SK-N-SH (cell line): ENCODE measurements around the gene EHD1. TPM values are rescaled to one million over a fixed set of nuclear protein-coding genes. Genes with fewer than 3 reads are reported as not detected.

Experiments used
- CTCF ChIA-PET: fragments of 300-600, 350-600 bp; formaldehyde crosslinking; extraction: SDS; loops from one replicate; lab custom pipeline; 2021; lab: Yijun Ruan, JAX
- POLR2A ChIA-PET: fragments of 350-600 bp; sonication (Branson Sonifier 250); formaldehyde crosslinking; extraction: SDS; loops from one replicate; lab custom pipeline; 2020; ENCODE audit warnings: antibody characterized with exemption, inconsistent platforms; lab: Yijun Ruan, JAX
- DNase-seq: peaks from one replicate; pipeline ENCODE4 v3.0.0; 2012
- H2AFZ ChIP-seq: fragments of 200-600 bp; sonication (generic); 2 replicates; pipeline ENCODE4 v1.8.1; 2016; ENCODE audit warnings: antibody characterized with exemption, mild to moderate bottlenecking, low read depth
- H3F3A ChIP-seq: fragments of 200-600 bp; sonication (generic); replicated peaks from 2 replicates; pipeline ENCODE3; 2016; ENCODE audit warnings: antibody characterized with exemption, mild to moderate bottlenecking; ENCODE audit not compliant: insufficient read depth
- H3K27ac ChIP-seq, 2 experiments: fragments of 200-500 bp in 1 of 2; fragments of 200-600 bp in 1 of 2; sonication (Bioruptor generic) in 1 of 2; sonication (generic), shearing (Covaris generic) in 1 of 2; 2 replicates each; pipeline versions ENCODE4 v1.5.1 to v1.6.1; 2014 to 2016; ENCODE audit warnings: low read depth in 2 of 2, inconsistent platforms in 1 of 2, low read length in 1 of 2, mild to moderate bottlenecking in 1 of 2, mixed read lengths in 1 of 2
- H3K27me3 ChIP-seq: fragments of 200-600 bp; sonication (generic), shearing (Covaris generic); 2 replicates; pipeline ENCODE4 v1.6.1; 2016; ENCODE audit warnings: mixed run types; ENCODE audit not compliant: insufficient read depth
- H3K36me3 ChIP-seq, 2 experiments: fragments of 200-500 bp in 1 of 2; fragments of 200-600 bp in 1 of 2; sonication (Bioruptor generic) in 1 of 2; sonication (generic) in 1 of 2; replicated peaks in 1 of 2; 2 replicates each; pipeline versions ENCODE3 to v1.5.1; 2014 to 2016; ENCODE audit warnings: low read length in 1 of 2, mild to moderate bottlenecking in 1 of 2; ENCODE audit not compliant: insufficient read depth in 2 of 2, control insufficient read depth in 1 of 2
- H3K4me1 ChIP-seq, 2 experiments: fragments of 200-500 bp in 1 of 2; fragments of 200-600 bp in 1 of 2; sonication (Bioruptor generic) in 1 of 2; sonication (generic), shearing (Covaris generic) in 1 of 2; 2 replicates each; pipeline versions ENCODE4 v1.5.1 to v1.6.1; 2014 to 2016; ENCODE audit warnings: low read depth in 1 of 2, low read length in 1 of 2, mixed run types in 1 of 2; ENCODE audit not compliant: insufficient read depth in 2 of 2, control insufficient read depth in 1 of 2
- H3K4me2 ChIP-seq: fragments of 200-600 bp; sonication (generic), shearing (Covaris generic); 2 replicates; pipeline ENCODE4 v1.6.1; 2017; ENCODE audit warnings: mixed run types
- H3K4me3 ChIP-seq, 2 experiments: fragments of 200-500 bp in 1 of 2; fragments of 200-600 bp in 1 of 2; sonication (Bioruptor generic) in 1 of 2; sonication (generic), shearing (Covaris generic) in 1 of 2; 2 replicates each; pipeline versions ENCODE4 v1.5.1 to v1.8.1; 2014 to 2016; ENCODE audit warnings: low read depth in 2 of 2, inconsistent platforms in 1 of 2, low read length in 1 of 2, mild to moderate bottlenecking in 1 of 2, mixed read lengths in 1 of 2, moderate library complexity in 1 of 2
- H3K79me2 ChIP-seq: fragments of 200-600 bp; sonication (generic); 2 replicates; pipeline ENCODE4 v1.8.1; 2017; ENCODE audit warnings: mild to moderate bottlenecking; ENCODE audit not compliant: insufficient read depth
- H3K9ac ChIP-seq: fragments of 200-600 bp; sonication (generic); 2 replicates; pipeline ENCODE4 v1.6.1; 2017; ENCODE audit warnings: mixed run types
- H3K9me2 ChIP-seq: fragments of 200-600 bp; sonication (generic); 2 replicates; pipeline ENCODE4 v1.6.1; 2017; ENCODE audit warnings: mixed run types
- H3K9me3 ChIP-seq: fragments of 200-600 bp; sonication (generic); 2 replicates; pipeline ENCODE4 v1.6.1; 2017; ENCODE audit warnings: mixed run types, mild to moderate bottlenecking, moderate library complexity
- H4K20me1 ChIP-seq: fragments of 200-600 bp; sonication (generic); 2 replicates; pipeline ENCODE4 v1.6.1; 2017; ENCODE audit warnings: mild to moderate bottlenecking, mixed run types; ENCODE audit not compliant: insufficient read depth
- CHD2 ChIP-seq: fragments of 150-350 bp; IDR thresholded peaks from 2 replicates; pipeline ENCODE4 v1.6.1; 2018; ENCODE audit warnings: low read length; ENCODE audit not compliant: partially characterized antibody
- ELF1 ChIP-seq: IDR thresholded peaks from 2 replicates; pipeline ENCODE4 v1.4.0; 2012
- EZH2phosphoT487 ChIP-seq: fragments of 200-600 bp; sonication (generic); IDR thresholded peaks from 2 replicates; pipeline ENCODE4 v1.6.1; 2017; ENCODE audit warnings: low read depth, mixed run types, mild to moderate bottlenecking, antibody characterized with exemption, moderate library complexity, borderline replicate concordance
- FOXJ3 ChIP-seq: sonication (generic); formaldehyde crosslinking; IDR thresholded peaks from 2 replicates; pipeline ENCODE4 v1.5.1; 2020; ENCODE audit warnings: mild to moderate bottlenecking, missing genetic modification reagents
- FOXM1 ChIP-seq: IDR thresholded peaks from 2 replicates; pipeline ENCODE4 v1.4.0; 2012; ENCODE audit warnings: low read depth, mild to moderate bottlenecking
- GATA2 ChIP-seq: sonication (generic); formaldehyde crosslinking; IDR thresholded peaks from 2 replicates; pipeline ENCODE4 v1.5.0; 2020; ENCODE audit warnings: mild to moderate bottlenecking, missing genetic modification reagents
- MAX ChIP-seq: IDR thresholded peaks from 2 replicates; pipeline ENCODE4 v1.4.0; 2012; ENCODE audit warnings: low read depth
- NFIC ChIP-seq: IDR thresholded peaks from 2 replicates; pipeline ENCODE4 v1.4.0; 2012; ENCODE audit warnings: borderline replicate concordance
- POLR2AphosphoS5 ChIP-seq: IDR thresholded peaks from 2 replicates; pipeline ENCODE4 v1.6.1; 2012; ENCODE audit warnings: low read depth, low read length
- RFX5 ChIP-seq: IDR thresholded peaks from 2 replicates; pipeline ENCODE4 v1.6.1; 2012; ENCODE audit warnings: mild to moderate bottlenecking, improper control_type of control experiment, low read length
- RXRA ChIP-seq: IDR thresholded peaks from 2 replicates; pipeline ENCODE4 v1.4.0; 2012; ENCODE audit warnings: low read depth, mild to moderate bottlenecking, borderline replicate concordance
- SIN3A ChIP-seq: IDR thresholded peaks from 2 replicates; pipeline ENCODE4 v1.6.1; 2012; ENCODE audit warnings: low read depth, mild to moderate bottlenecking, low read length, moderate library complexity, borderline replicate concordance
- TAF1 ChIP-seq: IDR thresholded peaks from 2 replicates; pipeline ENCODE4 v1.6.1; 2012; ENCODE audit warnings: low read depth, mild to moderate bottlenecking, low read length, moderate library complexity, borderline replicate concordance
- TEAD4 ChIP-seq: IDR thresholded peaks from 2 replicates; pipeline ENCODE4 v1.4.0; 2012; ENCODE audit warnings: mild to moderate bottlenecking, borderline replicate concordance; ENCODE audit not compliant: insufficient read depth
- WGBS: methylation state at CpG from one replicate; pipeline ENCODE4 v1.1.6; 2017; ENCODE audit warnings: low lambda C conversion rate; 5-methylcytosine and 5-hydroxymethylcytosine counted together
- polyA plus RNA-seq, 3 experiments: library from polyadenylated mRNA; depleted of rRNA; stranded (reverse); fragments of >200 nt; gene quantifications; 2 replicates each; pipeline ENCODE4 v1.2.3, GENCODE V29; 2012
- TF ChIP-seq, protein P1 (sequence below): fragments of 150-350 bp; IDR thresholded peaks from 2 replicates; pipeline ENCODE4 v1.6.1; 2017; ENCODE audit warnings: antibody characterized with exemption, low read length, low read depth, borderline replicate concordance
- TF ChIP-seq, protein P2 (sequence below): fragments of 150-350 bp; IDR thresholded peaks from 2 replicates; pipeline ENCODE4 v1.6.1; 2016; ENCODE audit warnings: mild to moderate bottlenecking, low read depth, low read length
- TF ChIP-seq, protein P3 (sequence below): fragments of 200-600 bp; sonication (generic); IDR thresholded peaks from 2 replicates; pipeline ENCODE4 v1.6.1; 2017; ENCODE audit warnings: antibody characterized with exemption, mild to moderate bottlenecking, moderate library complexity

EHD1 gene
- polyA plus RNA-seq, 1 of the 3 experiments (the other 2 are of a cell fraction), result 93.3 TPM

GRCh38 chr11:64839335-64839734 is 39.1 kb downstream of the EHD1 start:
- H3K4me2 ChIP-seq, result no peak overlapping the region
- no peaks in the 10 kb centered on the region for H4K20me1 ChIP-seq
- H3K79me2 ChIP-seq, result no peaks in the 10 kb centered on the region
- CTCF ChIA-PET, result interaction anchor here (1.3 kb wide), 1 partner anchor 11 kb away, joined by 6 read pairs; no protein-coding TSS in a partner anchor
- TF ChIP-seq RFX5 (no peak), EZH2phosphoT487 (no peak), GATA2 (CRISPR knock-in tag) (no peak), FOXM1 (no peak), POLR2AphosphoS5 (no peak), TAF1 (no peak), FOXJ3 (CRISPR knock-in tag) (no peak), NFIC (no peak), SIN3A (no peak), TEAD4 (no peak), MAX (no peak), ELF1 (no peak), RXRA (no peak), CHD2 (no peak)
- TF ChIP-seq, protein P1, sequence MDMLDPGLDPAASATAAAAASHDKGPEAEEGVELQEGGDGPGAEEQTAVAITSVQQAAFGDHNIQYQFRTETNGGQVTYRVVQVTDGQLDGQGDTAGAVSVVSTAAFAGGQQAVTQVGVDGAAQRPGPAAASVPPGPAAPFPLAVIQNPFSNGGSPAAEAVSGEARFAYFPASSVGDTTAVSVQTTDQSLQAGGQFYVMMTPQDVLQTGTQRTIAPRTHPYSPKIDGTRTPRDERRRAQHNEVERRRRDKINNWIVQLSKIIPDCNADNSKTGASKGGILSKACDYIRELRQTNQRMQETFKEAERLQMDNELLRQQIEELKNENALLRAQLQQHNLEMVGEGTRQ, result no peak
- TF ChIP-seq, protein P2, sequence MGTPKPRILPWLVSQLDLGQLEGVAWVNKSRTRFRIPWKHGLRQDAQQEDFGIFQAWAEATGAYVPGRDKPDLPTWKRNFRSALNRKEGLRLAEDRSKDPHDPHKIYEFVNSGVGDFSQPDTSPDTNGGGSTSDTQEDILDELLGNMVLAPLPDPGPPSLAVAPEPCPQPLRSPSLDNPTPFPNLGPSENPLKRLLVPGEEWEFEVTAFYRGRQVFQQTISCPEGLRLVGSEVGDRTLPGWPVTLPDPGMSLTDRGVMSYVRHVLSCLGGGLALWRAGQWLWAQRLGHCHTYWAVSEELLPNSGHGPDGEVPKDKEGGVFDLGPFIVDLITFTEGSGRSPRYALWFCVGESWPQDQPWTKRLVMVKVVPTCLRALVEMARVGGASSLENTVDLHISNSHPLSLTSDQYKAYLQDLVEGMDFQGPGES, result no peak
- TF ChIP-seq, protein P3, sequence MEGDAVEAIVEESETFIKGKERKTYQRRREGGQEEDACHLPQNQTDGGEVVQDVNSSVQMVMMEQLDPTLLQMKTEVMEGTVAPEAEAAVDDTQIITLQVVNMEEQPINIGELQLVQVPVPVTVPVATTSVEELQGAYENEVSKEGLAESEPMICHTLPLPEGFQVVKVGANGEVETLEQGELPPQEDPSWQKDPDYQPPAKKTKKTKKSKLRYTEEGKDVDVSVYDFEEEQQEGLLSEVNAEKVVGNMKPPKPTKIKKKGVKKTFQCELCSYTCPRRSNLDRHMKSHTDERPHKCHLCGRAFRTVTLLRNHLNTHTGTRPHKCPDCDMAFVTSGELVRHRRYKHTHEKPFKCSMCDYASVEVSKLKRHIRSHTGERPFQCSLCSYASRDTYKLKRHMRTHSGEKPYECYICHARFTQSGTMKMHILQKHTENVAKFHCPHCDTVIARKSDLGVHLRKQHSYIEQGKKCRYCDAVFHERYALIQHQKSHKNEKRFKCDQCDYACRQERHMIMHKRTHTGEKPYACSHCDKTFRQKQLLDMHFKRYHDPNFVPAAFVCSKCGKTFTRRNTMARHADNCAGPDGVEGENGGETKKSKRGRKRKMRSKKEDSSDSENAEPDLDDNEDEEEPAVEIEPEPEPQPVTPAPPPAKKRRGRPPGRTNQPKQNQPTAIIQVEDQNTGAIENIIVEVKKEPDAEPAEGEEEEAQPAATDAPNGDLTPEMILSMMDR, result no peak
- H3K27ac ChIP-seq, result no peak overlapping the region
- DNase-seq, result no peak
- H2AFZ ChIP-seq, result no peak overlapping the region
- peaks cover 4 to 10% of the 10 kb centered on the region in 2 experiments; a peak in 2 of 4 replicates for H3K4me1 ChIP-seq
- POLR2A ChIA-PET, result no interaction called here
- H3K36me3 ChIP-seq, result no peaks in the 10 kb centered on the region
- H3K9me3 ChIP-seq, result no peaks in the 10 kb centered on the region
- 86% methylated on average over 4 of the region's 13 CpGs for WGBS
- H3K9ac ChIP-seq, result no peak overlapping the region
- H3K9me2 ChIP-seq, result no peaks in the 10 kb centered on the region
- H3K4me3 ChIP-seq, result no peak overlapping the region
- H3K27me3 ChIP-seq, result no peaks in the 10 kb centered on the region
- no peaks in the 10 kb centered on the region for H3F3A ChIP-seq
